MM.1S (cell line): ENCODE results near the gene PPP2R3C.

Experiments used
- DNase-seq: peaks from one replicate; pipeline ENCODE4 v3.0.0-alpha.2; 2015
- H2AFZ ChIP-seq: fragments of 300-600 bp; sonication (generic); 2 replicates; pipeline ENCODE4 v1.6.0; 2016; ENCODE audit warnings: antibody characterized with exemption, low read length
- H3F3A ChIP-seq: fragments of 300-600 bp; sonication (generic); 2 replicates; pipeline ENCODE4 v1.6.1; 2016; ENCODE audit warnings: mild to moderate bottlenecking, antibody characterized with exemption, low read length, moderate library complexity, mixed read lengths; ENCODE audit not compliant: insufficient read depth
- H3K27ac ChIP-seq: fragments of 300-600 bp; sonication (generic); 2 replicates; pipeline ENCODE4 v1.5.1; 2016; ENCODE audit warnings: mild to moderate bottlenecking, low read length
- H3K27me3 ChIP-seq: fragments of 300-600 bp; sonication (generic); replicated peaks from 2 replicates; pipeline ENCODE4 v1.6.0; 2016; ENCODE audit warnings: low read length; ENCODE audit not compliant: insufficient read depth
- H3K36me3 ChIP-seq: fragments of 300-600 bp; sonication (generic); replicated peaks from 2 replicates; pipeline ENCODE4 v1.6.1; 2016; ENCODE audit warnings: mild to moderate bottlenecking, low read length, mixed read lengths; ENCODE audit not compliant: insufficient read depth
- H3K4me1 ChIP-seq: fragments of 300-600 bp; sonication (generic); 2 replicates; pipeline ENCODE4 v1.6.1; 2016; ENCODE audit warnings: low read length, mixed read lengths
- H3K4me2 ChIP-seq: fragments of 300-600 bp; sonication (generic); 2 replicates; pipeline ENCODE4 v1.6.0; 2016; ENCODE audit warnings: low read depth, low read length
- H3K4me3 ChIP-seq: fragments of 300-600 bp; sonication (generic); 2 replicates; pipeline ENCODE4 v1.5.1; 2016; ENCODE audit warnings: low read length, mixed read lengths
- H3K79me2 ChIP-seq: fragments of 300-600 bp; sonication (generic); 2 replicates; pipeline ENCODE4 v1.6.1; 2016; ENCODE audit warnings: mixed run types, low read length, mixed read lengths
- H3K9ac ChIP-seq: fragments of 300-600 bp; sonication (generic); 2 replicates; pipeline ENCODE4 v1.6.1; 2016; ENCODE audit warnings: low read length, mixed read lengths
- H3K9me2 ChIP-seq: fragments of 300-600 bp; sonication (generic); replicated peaks from 2 replicates; pipeline ENCODE4 v1.6.1; 2016; ENCODE audit warnings: mild to moderate bottlenecking, low read length, mixed read lengths; ENCODE audit not compliant: insufficient read depth
- H3K9me3 ChIP-seq: fragments of 300-600 bp; sonication (generic); replicated peaks from 2 replicates; pipeline ENCODE4 v1.6.1; 2016; ENCODE audit warnings: mild to moderate bottlenecking, low read length, mixed read lengths; ENCODE audit not compliant: insufficient read depth
- H4K20me1 ChIP-seq: fragments of 300-600 bp; sonication (generic); 2 replicates; pipeline ENCODE4 v1.6.1; 2016; ENCODE audit warnings: mild to moderate bottlenecking, low read length, moderate library complexity, mixed read lengths; ENCODE audit not compliant: insufficient read depth
- EZH2 ChIP-seq: fragments of 300-600 bp; sonication (generic); optimal IDR thresholded peaks from 2 replicates; pipeline ENCODE3; 2017; ENCODE audit warnings: low read depth, mild to moderate bottlenecking, antibody characterized with exemption, low read length, mixed read lengths
- EZH2phosphoT487 ChIP-seq: fragments of 300-600 bp; sonication (generic); IDR thresholded peaks from 2 replicates; pipeline ENCODE4 v1.6.1; 2018; ENCODE audit warnings: antibody characterized with exemption, low read length
- TF ChIP-seq, protein P1 (sequence below): fragments of 300-600 bp; sonication (generic); IDR thresholded peaks from 2 replicates; pipeline ENCODE4 v1.5.1; 2016; ENCODE audit warnings: antibody characterized with exemption, low read length, mixed read lengths

PPP2R3C gene

GRCh38 chr14:35121887-35122695, at the start of gene PPP2R3C, which contains the start of gene PRORP:
PPP2R3C (minus strand) TSS chr14:35121990; CDS start chr14:35121959, 31 bp downstream.
PRORP (plus strand) TSS chr14:35122552; CDS start chr14:35123246, 694 bp downstream.
- peak; percentile 73 for DNase-seq
- Histone ChIP-seq H3K27me3 (no peaks in the 10 kb centered on the region), H3K4me2 (peak within 1 kb of the TSS; percentile 68), H3K79me2 (peaks cover 9% of the 10 kb centered on the region), H3K36me3 (no peaks in the 10 kb centered on the region), H4K20me1 (no peaks in the 10 kb centered on the region), H3K27ac (peak within 1 kb of the TSS; percentile 98), H3K4me3 (peak within 1 kb of the TSS; percentile 87), H3K9me3 (no peaks in the 10 kb centered on the region), H3K4me1 (no peaks in the 10 kb centered on the region; the same call in 1 of the 2 replicates), H2AFZ (peak within 1 kb of the TSS; percentile 88), H3K9ac (peak within 1 kb of the TSS; percentile 96), H3K9me2 (no peaks in the 10 kb centered on the region), H3F3A (peaks cover 10% of the 10 kb centered on the region; the same call in 1 of the 2 replicates)
- TF ChIP-seq EZH2 = no peak
- TF ChIP-seq, protein P1, sequence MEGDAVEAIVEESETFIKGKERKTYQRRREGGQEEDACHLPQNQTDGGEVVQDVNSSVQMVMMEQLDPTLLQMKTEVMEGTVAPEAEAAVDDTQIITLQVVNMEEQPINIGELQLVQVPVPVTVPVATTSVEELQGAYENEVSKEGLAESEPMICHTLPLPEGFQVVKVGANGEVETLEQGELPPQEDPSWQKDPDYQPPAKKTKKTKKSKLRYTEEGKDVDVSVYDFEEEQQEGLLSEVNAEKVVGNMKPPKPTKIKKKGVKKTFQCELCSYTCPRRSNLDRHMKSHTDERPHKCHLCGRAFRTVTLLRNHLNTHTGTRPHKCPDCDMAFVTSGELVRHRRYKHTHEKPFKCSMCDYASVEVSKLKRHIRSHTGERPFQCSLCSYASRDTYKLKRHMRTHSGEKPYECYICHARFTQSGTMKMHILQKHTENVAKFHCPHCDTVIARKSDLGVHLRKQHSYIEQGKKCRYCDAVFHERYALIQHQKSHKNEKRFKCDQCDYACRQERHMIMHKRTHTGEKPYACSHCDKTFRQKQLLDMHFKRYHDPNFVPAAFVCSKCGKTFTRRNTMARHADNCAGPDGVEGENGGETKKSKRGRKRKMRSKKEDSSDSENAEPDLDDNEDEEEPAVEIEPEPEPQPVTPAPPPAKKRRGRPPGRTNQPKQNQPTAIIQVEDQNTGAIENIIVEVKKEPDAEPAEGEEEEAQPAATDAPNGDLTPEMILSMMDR = no peak
- no peak for TF ChIP-seq EZH2phosphoT487

GRCh38 chr14:35167496-35167895, 45.7 kb upstream of the PPP2R3C start:
- TF ChIP-seq, protein P1 = no peak
- no peak for TF ChIP-seq EZH2
- no peak for TF ChIP-seq EZH2phosphoT487
- Histone ChIP-seq H3K79me2 (no peaks in the 10 kb centered on the region), H3K27me3 (no peaks in the 10 kb centered on the region), H4K20me1 (no peaks in the 10 kb centered on the region), H3K9ac (no peak overlapping the region), H3K27ac (no peak overlapping the region), H2AFZ (no peak overlapping the region), H3K4me2 (no peak overlapping the region), H3K9me2 (no peaks in the 10 kb centered on the region), H3K4me1 (no peaks in the 10 kb centered on the region), H3F3A (no peaks in the 10 kb centered on the region), H3K9me3 (no peaks in the 10 kb centered on the region), H3K4me3 (no peak overlapping the region), H3K36me3 (no peaks in the 10 kb centered on the region)
- no peak for DNase-seq

GRCh38 chr14:35164849-35165248, 43.1 kb upstream of the PPP2R3C start:
- no peaks in the 10 kb centered on the region for H3K36me3 ChIP-seq
- no peak overlapping the region for H2AFZ ChIP-seq
- TF ChIP-seq, protein P1 = no peak
- TF ChIP-seq EZH2phosphoT487 = no peak
- TF ChIP-seq EZH2 = no peak
- no peaks in the 10 kb centered on the region for H3K9me3 ChIP-seq
- DNase-seq = no peak
- no peaks in the 10 kb centered on the region for H3K27me3 ChIP-seq
- H3K27ac ChIP-seq = no peak overlapping the region
- no peak overlapping the region for H3K9ac ChIP-seq
- H3K79me2 ChIP-seq = no peaks in the 10 kb centered on the region
- H4K20me1 ChIP-seq = no peaks in the 10 kb centered on the region
- no peak overlapping the region for H3K4me3 ChIP-seq
- H3K4me2 ChIP-seq = no peak overlapping the region
- H3F3A ChIP-seq = no peaks in the 10 kb centered on the region
- no peaks in the 10 kb centered on the region for H3K9me2 ChIP-seq
- no peaks in the 10 kb centered on the region for H3K4me1 ChIP-seq
